ENCODE data around the gene EFCAB7. TPM values are rescaled to one million over a fixed set of nuclear protein-coding genes. Genes with fewer than 3 reads are reported as not detected.

EFCAB7 gene
- total and polyA plus RNA-seq, 2 of the 8 experiments (the other 6 are each of a cell fraction or from before 2014, with no cell fraction given), result 1.1 to 3.1 TPM

DNA sequence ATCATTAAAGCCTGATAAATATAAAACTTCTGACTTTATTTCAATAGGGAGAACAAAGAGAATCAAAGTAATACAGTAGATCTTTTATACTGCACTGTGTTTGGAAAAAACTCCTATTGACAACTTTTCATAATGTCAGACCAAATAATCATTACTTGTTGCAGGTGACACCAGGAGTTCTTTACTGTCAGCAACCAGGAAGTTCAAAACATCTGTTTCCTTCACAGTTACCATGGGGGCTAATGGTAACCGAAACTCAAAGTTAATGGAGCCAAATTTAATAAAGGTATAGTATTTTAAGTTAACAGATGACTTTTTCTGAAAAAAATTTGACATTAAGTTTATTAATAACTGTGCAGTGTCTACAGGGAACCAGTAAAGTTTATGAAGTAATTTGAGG, 10.6 kb downstream of the EFCAB7 start:
- Histone ChIP-seq H2BK12ac (ENCODE audit: low read depth, low read length) (no peak overlapping the region), H3K18ac (ENCODE audit: extremely low read depth, low read length) (no peak overlapping the region), H3K79me1 (ENCODE audit: low read depth, low read length) (no peaks in the 10 kb centered on the region), H3K27ac (ENCODE audit: low read depth, low read length) (no peak overlapping the region), H3K14ac (ENCODE audit: insufficient read length) (no peak overlapping the region), H3K4me1 (replicated peaks in 1 of 4; ENCODE audit: control insufficient read depth in 3 of 4, insufficient read depth in 4 of 4, low read length in 3 of 4) (peaks cover 0 to 4% (median 1%) of the 10 kb centered on the region in 4 experiments; a peak in 2 of 7 replicates), H3K23ac (ENCODE audit: insufficient read length) (no peak overlapping the region), H3K4me2 (ENCODE audit: insufficient read depth in 1 of 2, low read depth in 2 of 2, low read length in 2 of 2) (no peak overlapping the region), H2BK20ac (ENCODE audit: low read length) (no peak overlapping the region), H3K23me2 (ENCODE audit: low read depth, low read length) (no peaks in the 10 kb centered on the region), H2AFZ (ENCODE audit: low read length) (no peak overlapping the region), H2AK5ac (ENCODE audit: low read depth, low read length) (no peak overlapping the region), H3K79me2 (ENCODE audit: control insufficient read depth in 1 of 2, insufficient read depth in 2 of 2, low read length in 2 of 2) (no peaks in the 10 kb centered on the region), H3K27me3 (replicated peaks in 1 of 4; ENCODE audit: control insufficient read depth in 3 of 4, extremely low read depth in 1 of 4, insufficient read depth in 3 of 4, low read length in 3 of 4) (no peaks in the 10 kb centered on the region), H3K56ac (replicated peaks; ENCODE audit: insufficient read length, low read depth, low read length) (no peak overlapping the region), H3K9ac (replicated peaks in 1 of 4; ENCODE audit: extremely low read depth in 1 of 4, low read depth in 3 of 4, low read length in 3 of 4) (no peak overlapping the region), H2BK120ac (replicated peaks; ENCODE audit: low read depth, low read length) (no peak overlapping the region), H3K36me3 (ENCODE audit: control insufficient read depth in 2 of 4, insufficient read depth in 4 of 4, low read length in 3 of 4) (no peaks in the 10 kb centered on the region), H4K20me1 (replicated peaks in 1 of 2; ENCODE audit: control insufficient read depth in 1 of 2, insufficient read depth in 2 of 2, low read length in 2 of 2) (no peaks in the 10 kb centered on the region), H3K4me3 (ENCODE audit: extremely low read depth in 1 of 4, insufficient read depth in 2 of 4, low read depth in 3 of 4, low read length in 4 of 4) (no peak overlapping the region), H3K4ac (replicated peaks; ENCODE audit: insufficient read length, low read depth, low read length) (no peak overlapping the region), H4K5ac (ENCODE audit: insufficient read length, low read depth, low read length) (no peak overlapping the region), H3K9me3 (ENCODE audit: insufficient read depth in 2 of 2, low read depth in 1 of 2, low read length in 1 of 2) (no peaks in the 10 kb centered on the region), H2BK15ac (ENCODE audit: low read length) (no peak overlapping the region), H4K91ac (replicated peaks; ENCODE audit: insufficient read length, low read length) (no peak overlapping the region), H4K8ac (ENCODE audit: extremely low read depth, insufficient read depth, low read length) (no peak overlapping the region), H2BK5ac (ENCODE audit: low read depth, low read length) (no peak overlapping the region)
- ChIA-PET CTCF (ENCODE audit: partially characterized antibody) (no interaction called here), POLR2A (ENCODE audit: partially characterized antibody) (no interaction called here)
- FAIRE-seq (no peak), DNase-seq (ENCODE audit: low read depth in 1 of 2, low spot score in 2 of 2) (no peak)
- 90% methylated on average over 1 of the region's 1 CpG; no CpG with 5 or more reads in 1 of the 2 experiments for WGBS, 2 experiments (ENCODE audit: extremely low coverage in 1 of 2, insufficient coverage in 1 of 2, insufficient read length in 1 of 2, insufficient replicate concordance in 2 of 2, low coverage in 1 of 2, low lambda C conversion rate in 2 of 2, missing lambda C conversion rate in 1 of 2)
- no peak for TF ChIP-seq CHD1 (IDR thresholded peaks at IDR 0.05; ENCODE audit: low read depth, low read length)
- TF ChIP-seq MAFK (IDR thresholded peaks at IDR 0.05; ENCODE audit: low read depth, low read length), result no peak
- TF ChIP-seq GABPA (IDR thresholded peaks at IDR 0.05; ENCODE audit: borderline replicate concordance, insufficient read depth, low read length), result no peak
- no peak for TF ChIP-seq JUND (IDR thresholded peaks at IDR 0.05; ENCODE audit: low read length)
- TF ChIP-seq, protein P1, sequence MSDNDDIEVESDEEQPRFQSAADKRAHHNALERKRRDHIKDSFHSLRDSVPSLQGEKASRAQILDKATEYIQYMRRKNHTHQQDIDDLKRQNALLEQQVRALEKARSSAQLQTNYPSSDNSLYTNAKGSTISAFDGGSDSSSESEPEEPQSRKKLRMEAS (IDR thresholded peaks at IDR 0.05), result no peak
- TF ChIP-seq ASH2L (IDR thresholded peaks at IDR 0.05; ENCODE audit: low read length), result no peak
- TF ChIP-seq BCL11A (IDR thresholded peaks at IDR 0.05; ENCODE audit: low read depth in 2 of 2, low read length in 2 of 2), result no peak
- no peak for TF ChIP-seq CEBPB (IDR thresholded peaks at IDR 0.05; ENCODE audit: low read depth, low read length)
- TF ChIP-seq TBP (IDR thresholded peaks at IDR 0.05; ENCODE audit: low read depth, low read length), result no peak
- TF ChIP-seq, protein P2, sequence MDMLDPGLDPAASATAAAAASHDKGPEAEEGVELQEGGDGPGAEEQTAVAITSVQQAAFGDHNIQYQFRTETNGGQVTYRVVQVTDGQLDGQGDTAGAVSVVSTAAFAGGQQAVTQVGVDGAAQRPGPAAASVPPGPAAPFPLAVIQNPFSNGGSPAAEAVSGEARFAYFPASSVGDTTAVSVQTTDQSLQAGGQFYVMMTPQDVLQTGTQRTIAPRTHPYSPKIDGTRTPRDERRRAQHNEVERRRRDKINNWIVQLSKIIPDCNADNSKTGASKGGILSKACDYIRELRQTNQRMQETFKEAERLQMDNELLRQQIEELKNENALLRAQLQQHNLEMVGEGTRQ (IDR thresholded peaks at IDR 0.05; ENCODE audit: low read length), result no peak
- no peak for TF ChIP-seq SP2 (IDR thresholded peaks at IDR 0.05; ENCODE audit: low read length)
- no peak for TF ChIP-seq RFX5 (IDR thresholded peaks at IDR 0.05; ENCODE audit: borderline replicate concordance, low read depth, low read length)
- no peak for TF ChIP-seq SIN3A (conservative IDR thresholded peaks at IDR 0.05 in 1 of 2, IDR thresholded peaks at IDR 0.05 in 1 of 2; ENCODE audit: low read depth in 1 of 2, low read length in 2 of 2)
- TF ChIP-seq SIRT6 (IDR thresholded peaks at IDR 0.05; ENCODE audit: low read length), result no peak
- no peak for TF ChIP-seq CBX8 (IDR thresholded peaks at IDR 0.05; ENCODE audit: borderline replicate concordance, low read depth, low read length)

All from H1 (cell line).